Effector memory CD8-positive, alpha-beta T cell (primary cell): Measurements from ENCODE around the gene DACT2.
"Not testable (repeated sequence)": the region's sequence is repeated elsewhere in the genome, so short reads cannot be mapped to it uniquely, and the experiment has no call there.

ENCODE experiments used
- ATAC-seq: fragments of 150-1000 bp; cut with Tn5 transposase; replicated peaks from 2 replicates; pipeline ENCODE4 v1.10.0; 2021; ENCODE audit warnings: mild to moderate bottlenecking, moderate library complexity
- DNase-seq, 3 experiments: peaks; one replicate each; pipeline ENCODE4 v3.0.0; 2021
- H3K27ac Mint-ChIP-seq, 2 donors: one replicate each; pipeline ENCODE4 v1.8.0; 2022; ENCODE audit warnings: mild to moderate bottlenecking in 2 of 2, mixed read lengths in 2 of 2, moderate library complexity in 2 of 2
- H3K27me3 Mint-ChIP-seq, 2 donors: one replicate each; pipeline ENCODE4 v1.8.0; 2022; ENCODE audit warnings: mixed read lengths in 2 of 2
- H3K36me3 Mint-ChIP-seq: one replicate; pipeline ENCODE4 v1.8.0; 2022; ENCODE audit warnings: mild to moderate bottlenecking, moderate library complexity, mixed read lengths; ENCODE audit not compliant: insufficient read depth
- H3K4me1 Mint-ChIP-seq, 2 donors: one replicate each; pipeline ENCODE4 v1.8.0; 2022; ENCODE audit warnings: low read depth in 2 of 2, mixed read lengths in 2 of 2
- H3K4me3 Mint-ChIP-seq, 2 donors: one replicate each; pipeline ENCODE4 v1.8.0; 2022; ENCODE audit warnings: mild to moderate bottlenecking in 2 of 2, mixed read lengths in 2 of 2, moderate library complexity in 2 of 2
- H3K9me3 Mint-ChIP-seq, 2 donors: one replicate each; pipeline ENCODE4 v1.8.0; 2022; ENCODE audit warnings: mixed read lengths in 2 of 2

The DACT2 gene

DNA sequence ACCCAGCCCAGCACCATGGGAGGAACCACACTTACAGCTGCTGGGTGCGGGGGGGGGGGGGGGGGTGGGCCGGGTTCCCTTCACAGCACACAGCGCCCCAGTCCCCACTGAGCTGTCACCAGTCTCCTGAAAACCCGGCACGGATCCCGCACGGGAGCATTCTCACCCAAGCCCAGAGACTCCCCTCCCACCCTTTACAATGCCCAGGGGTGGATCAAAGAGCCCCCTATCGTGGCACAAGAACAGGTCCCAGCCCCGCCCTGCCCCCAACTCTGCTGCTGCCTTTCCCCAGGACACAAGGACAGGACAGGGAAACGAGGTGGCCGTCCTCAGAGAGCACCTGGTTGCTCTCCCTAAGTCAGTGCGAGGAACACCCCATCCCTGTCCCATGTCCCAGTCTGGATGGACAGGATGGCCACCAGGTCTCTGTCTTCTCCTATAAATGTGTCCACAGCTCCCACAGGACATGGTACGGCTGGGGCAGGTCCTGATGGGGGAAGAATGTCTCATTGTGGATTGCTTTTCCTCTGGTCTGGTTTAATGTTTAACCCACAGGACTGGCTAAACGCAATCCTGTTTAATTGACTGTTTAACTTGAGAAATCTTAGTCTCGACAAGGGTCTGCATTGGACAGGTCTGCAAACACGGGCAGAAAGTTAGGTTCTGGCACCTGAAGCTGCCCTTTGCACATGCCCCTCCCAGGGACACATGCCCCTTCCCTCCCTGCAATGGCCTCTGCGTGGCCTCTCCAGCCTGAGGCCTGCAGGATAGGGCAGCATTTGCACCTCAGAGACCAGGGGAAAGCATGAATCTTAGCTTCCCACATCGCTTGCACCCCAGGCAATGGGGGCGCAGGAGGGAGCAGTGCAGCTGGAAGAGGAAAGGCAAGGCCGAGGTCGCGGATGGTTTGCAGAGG, 45.3 kb downstream of the DACT2 start:
- no peak for ATAC-seq
- H3K4me1 Mint-ChIP-seq = no peaks in the 10 kb centered on the region
- no peak for DNase-seq
- H3K4me3 Mint-ChIP-seq = no peak overlapping the region
- no peak overlapping the region for H3K27ac Mint-ChIP-seq
- no peaks in the 10 kb centered on the region for H3K36me3 Mint-ChIP-seq
- H3K9me3 Mint-ChIP-seq = no peaks in the 10 kb centered on the region
- peaks cover 17 to 39% of the 10 kb centered on the region in 2 donors for H3K27me3 Mint-ChIP-seq

- no peak overlapping the region for H3K4me3 Mint-ChIP-seq
- peaks cover 17 to 45% of the 10 kb centered on the region in 2 donors for H3K27me3 Mint-ChIP-seq
- no peaks in the 10 kb centered on the region for H3K9me3 Mint-ChIP-seq
- ATAC-seq (no peak), DNase-seq (no peak)
- no peak overlapping the region for H3K27ac Mint-ChIP-seq
- no peaks in the 10 kb centered on the region for H3K36me3 Mint-ChIP-seq
- H3K4me1 Mint-ChIP-seq = no peaks in the 10 kb centered on the region
These were observed 46.0 kb downstream of the DACT2 start for GRCh38 chr6:168273441-168274036.

DNA sequence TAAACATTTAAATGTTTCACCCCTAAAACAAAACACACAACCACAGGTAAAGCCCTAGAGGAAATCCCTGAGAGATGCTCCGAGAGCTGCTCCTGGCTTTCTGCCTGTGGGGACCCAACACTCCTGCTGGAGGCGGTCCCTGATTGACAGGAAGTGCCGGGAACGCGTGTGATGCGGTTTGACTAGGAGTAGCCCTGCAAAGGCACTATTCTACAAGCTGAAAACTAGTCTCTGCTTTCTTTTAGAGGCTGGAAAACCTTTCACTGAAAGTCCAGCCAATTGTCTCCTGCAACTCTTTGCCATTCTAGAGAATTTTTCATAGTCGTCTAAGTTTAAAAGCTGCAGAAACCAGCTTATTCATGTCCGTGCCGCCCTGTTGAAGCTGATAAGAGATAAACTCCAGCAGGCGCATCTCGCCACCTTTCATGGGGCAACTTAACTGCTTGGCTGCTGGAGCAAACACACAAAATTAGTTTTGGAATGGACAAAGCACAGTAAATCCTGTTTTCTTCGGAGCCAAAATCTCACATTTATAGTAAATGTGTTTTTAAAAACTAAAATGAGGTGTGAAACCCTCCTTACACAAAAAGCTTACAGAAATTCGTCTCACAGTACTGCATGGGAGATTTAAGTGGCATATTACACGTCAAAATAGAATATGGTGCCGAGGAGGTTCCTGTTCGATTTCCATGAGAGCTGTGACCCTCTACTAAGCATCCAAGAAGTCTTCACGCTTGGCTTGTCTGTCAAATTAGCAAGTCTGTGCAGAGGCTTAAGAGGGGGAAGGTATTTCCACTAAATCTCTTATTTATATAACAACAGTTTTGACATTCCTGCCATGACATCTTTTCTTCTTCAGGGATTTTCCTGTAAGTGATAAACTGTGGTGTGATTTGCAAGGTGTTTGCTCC, 46.9 kb downstream of the DACT2 start:
- Mint-ChIP-seq H3K9me3 (no peaks in the 10 kb centered on the region), H3K36me3 (no peaks in the 10 kb centered on the region), H3K27me3 (peaks cover 15 to 43% of the 10 kb centered on the region in 2 donors), H3K4me1 (no peaks in the 10 kb centered on the region), H3K4me3 (no peak overlapping the region), H3K27ac (no peak overlapping the region)
- DNase-seq (no peak), ATAC-seq (no peak)

DNA sequence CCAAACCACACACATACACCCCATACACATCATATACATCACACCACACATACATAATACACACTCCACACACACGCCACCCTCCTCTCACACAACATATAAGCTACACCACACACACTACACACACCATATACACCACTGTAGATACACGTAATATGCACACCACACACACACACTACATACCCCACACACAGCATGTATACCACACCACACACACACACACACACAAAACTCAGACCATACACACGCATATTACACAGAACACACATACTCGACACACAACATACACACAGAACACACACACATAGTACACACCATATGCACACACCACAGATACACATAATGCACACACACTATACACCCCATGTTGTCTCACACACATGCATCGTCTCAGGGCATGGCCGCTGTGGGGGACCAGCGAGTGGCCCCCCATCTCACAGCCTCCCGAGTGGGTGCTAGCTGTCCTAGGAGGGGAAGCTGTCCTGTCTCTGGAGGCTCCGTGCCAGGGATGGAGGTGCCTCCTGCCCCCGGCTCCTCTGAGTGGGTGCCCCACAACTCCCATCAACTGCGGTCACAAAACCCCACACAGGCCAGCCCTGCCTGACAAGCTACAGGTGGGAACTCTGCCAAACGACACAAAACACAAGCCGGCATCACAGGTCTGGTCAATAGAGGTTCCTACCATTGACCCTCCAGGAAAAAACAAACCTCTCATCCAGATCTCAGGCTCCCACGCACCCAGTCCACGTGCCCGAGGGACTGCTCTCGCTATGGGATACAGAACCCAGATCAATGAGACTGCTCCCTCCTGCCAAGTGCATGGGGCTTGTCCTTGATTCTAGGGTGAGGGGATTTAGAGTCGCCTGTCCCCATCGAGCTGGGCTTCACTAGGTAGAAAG, 49.1 kb downstream of the DACT2 start:
- H3K36me3 Mint-ChIP-seq = no peaks in the 10 kb centered on the region
- H3K27ac Mint-ChIP-seq = no peak overlapping the region
- H3K9me3 Mint-ChIP-seq = no peaks in the 10 kb centered on the region

GRCh38 chr6:168269455-168270243, 49.9 kb downstream of the DACT2 start:
- Mint-ChIP-seq H3K9me3 (no peaks in the 10 kb centered on the region), H3K36me3 (no peaks in the 10 kb centered on the region), H3K27ac (no peak overlapping the region), H3K4me1 (no peaks in the 10 kb centered on the region), H3K27me3 (peaks cover under 1 to 13% of the 10 kb centered on the region in 2 donors), H3K4me3 (no peak overlapping the region)
- no peak for DNase-seq
- ATAC-seq = no peak

More for the DNA sequence above, 49.1 kb downstream of the DACT2 start:
- no peak for DNase-seq
- no peak for ATAC-seq
- Mint-ChIP-seq H3K27me3 (peaks cover 7 to 22% of the 10 kb centered on the region in 2 donors), H3K4me1 (no peaks in the 10 kb centered on the region), H3K4me3 (no peak overlapping the region)

DNA sequence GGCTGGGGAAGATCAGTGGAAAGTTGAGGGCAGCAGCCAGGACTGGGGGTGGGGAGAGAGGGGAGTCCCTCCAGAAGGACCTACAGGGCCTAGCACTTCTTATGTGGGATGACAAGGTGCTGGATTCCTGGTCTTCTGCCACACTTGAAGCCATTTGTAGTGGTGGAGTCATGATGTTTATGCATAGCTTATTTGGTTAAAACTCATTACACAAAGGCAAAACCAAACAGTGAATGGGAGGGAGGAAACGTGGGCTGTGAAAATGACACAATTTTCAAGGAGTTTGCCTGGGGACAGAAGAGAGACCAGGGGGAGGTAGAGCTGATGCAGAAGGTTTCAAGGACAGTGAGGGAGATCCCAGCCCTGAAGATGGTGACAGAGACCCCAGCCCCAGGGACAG, 50.8 kb downstream of the DACT2 start:
- Mint-ChIP-seq H3K4me1 (no peaks in the 10 kb centered on the region), H3K4me3 (no peak overlapping the region), H3K9me3 (no peaks in the 10 kb centered on the region), H3K36me3 (no peaks in the 10 kb centered on the region), H3K27ac (no peak overlapping the region), H3K27me3 (peaks cover 0 to 9% of the 10 kb centered on the region in 2 donors)
- no peak for DNase-seq
- ATAC-seq = no peak

- not testable (repeated sequence) for H3K4me3 Mint-ChIP-seq, ATAC-seq, DNase-seq, H3K36me3 Mint-ChIP-seq, H3K9me3 Mint-ChIP-seq, H3K4me1 Mint-ChIP-seq, H3K27ac Mint-ChIP-seq, H3K27me3 Mint-ChIP-seq
These were observed 51.8 kb downstream of the DACT2 start for GRCh38 chr6:168267779-168268178.

- no peak overlapping the region for H3K4me3 Mint-ChIP-seq
- H3K36me3 Mint-ChIP-seq = no peaks in the 10 kb centered on the region
- H3K4me1 Mint-ChIP-seq = no peaks in the 10 kb centered on the region
- H3K27ac Mint-ChIP-seq = no peak overlapping the region
- H3K9me3 Mint-ChIP-seq = no peaks in the 10 kb centered on the region
- peaks cover 3 to 11% of the 10 kb centered on the region in 2 donors for H3K27me3 Mint-ChIP-seq
- no peak for ATAC-seq
- no peak for DNase-seq
These were observed 53.5 kb downstream of the DACT2 start for GRCh38 chr6:168265827-168266815.

DNA sequence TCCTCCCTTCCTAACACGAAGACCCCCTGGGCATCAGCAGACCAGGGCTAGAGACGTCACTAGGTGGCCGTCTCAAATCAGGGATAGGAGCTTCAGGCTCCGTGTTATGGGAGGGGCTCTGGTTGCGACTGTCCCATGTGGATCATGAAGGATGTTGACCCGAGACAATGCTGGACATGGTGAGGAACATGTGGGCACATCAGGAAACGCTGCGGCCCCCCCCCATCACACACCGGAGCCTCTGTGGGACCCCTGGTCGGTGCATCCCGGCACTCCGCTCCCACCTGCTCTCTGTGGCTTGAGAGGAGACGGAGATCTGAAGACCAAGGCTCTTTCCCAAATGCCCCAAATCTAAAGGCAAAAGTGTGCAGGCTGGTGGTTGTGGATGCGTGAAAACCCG, 54.2 kb downstream of the DACT2 start:
- Mint-ChIP-seq H3K36me3 (no peaks in the 10 kb centered on the region), H3K27ac (no peak overlapping the region), H3K27me3 (peaks cover 7 to 17% of the 10 kb centered on the region in 2 donors), H3K4me3 (no peak overlapping the region), H3K9me3 (no peaks in the 10 kb centered on the region), H3K4me1 (no peaks in the 10 kb centered on the region)
- DNase-seq (no peak), ATAC-seq (no peak)

- H3K27me3 Mint-ChIP-seq = peaks cover 7 to 22% of the 10 kb centered on the region in 2 donors
These were observed 54.8 kb downstream of the DACT2 start for GRCh38 chr6:168264593-168265335.

More at GRCh38 chr6:168264593-168265335, 54.8 kb downstream of the DACT2 start:
- Mint-ChIP-seq H3K36me3 (no peaks in the 10 kb centered on the region), H3K27ac (no peak overlapping the region), H3K9me3 (no peaks in the 10 kb centered on the region), H3K4me3 (no peak overlapping the region), H3K4me1 (no peaks in the 10 kb centered on the region)
- no peak for ATAC-seq
- no peak for DNase-seq
